ENCODE data around the gene LRFN4. TPM values are rescaled to one million over a fixed set of nuclear protein-coding genes. Genes with fewer than 3 reads are reported as not detected.

The LRFN4 gene
- total RNA-seq, 1 experiment from 2014 or later = 56.7 TPM

- intact Hi-C loops (cut with micrococcal nuclease; ENCODE audit: unreplicated experiment) = no loop called here
- H3K9me3 ChIP-seq (ENCODE audit: control insufficient read depth, insufficient read depth, low read depth, low read length) = no peaks in the 10 kb centered on the region
- no TSS peak for BruUV-seq (replicated peaks)
- in situ Hi-C loops (cut with HindIII; ENCODE audit: low pct_unique_long_range_greater_than_20kb, low sequenced_read_pairs) = no loop called here
- H3K27ac ChIP-seq (ENCODE audit: low read length) = no peak overlapping the region
- no peak for DNase-seq (ENCODE audit: low read depth, low spot score)
- no peak for ATAC-seq
- no peak for TF ChIP-seq REST (IDR thresholded peaks at IDR 0.05; ENCODE audit: insufficient read depth in 1 of 2, low read depth in 2 of 2, low read length in 1 of 2)
- no peak for TF ChIP-seq SIN3A (IDR thresholded peaks at IDR 0.05; ENCODE audit: borderline replicate concordance, insufficient read depth, low read depth, low read length)
- no peak for TF ChIP-seq CTCF (IDR thresholded peaks at IDR 0.05)
- no peak for TF ChIP-seq TCF7L2 (IDR thresholded peaks at IDR 0.05; ENCODE audit: low read depth, low read length)
- TF ChIP-seq POLR2AphosphoS5 (IDR thresholded peaks at IDR 0.05; ENCODE audit: low read depth, low read length) = no peak
- no peaks in the 10 kb centered on the region for H3K36me3 ChIP-seq (ENCODE audit: control insufficient read depth, insufficient read depth, low read length)
- H3K4me1 ChIP-seq (ENCODE audit: control insufficient read depth, insufficient read depth, low read length) = peaks cover 12% of the 10 kb centered on the region
- H3K4me3 ChIP-seq (ENCODE audit: low read depth in 2 of 2, low read length in 2 of 2) = no peak overlapping the region
- CTCF ChIA-PET = interaction anchor here (1.4 kb wide), 1 partner anchor 111 kb away, joined by 4 read pairs; no protein-coding TSS in a partner anchor
- POLR2A ChIA-PET = no interaction called here
- no peaks in the 10 kb centered on the region for H3K27me3 ChIP-seq (ENCODE audit: control insufficient read depth, insufficient read depth, low read length)
Measured at GRCh38 chr11:66864172-66864901, 7.5 kb downstream of the LRFN4 start.

- intact Hi-C loops (cut with micrococcal nuclease; ENCODE audit: unreplicated experiment) = no loop called here
- POLR2A ChIA-PET = no interaction called here
- Histone ChIP-seq H3K27me3 (ENCODE audit: control insufficient read depth, insufficient read depth, low read length) (no peaks in the 10 kb centered on the region), H3K4me3 (ENCODE audit: low read depth in 2 of 2, low read length in 2 of 2) (no peak overlapping the region), H3K4me1 (ENCODE audit: control insufficient read depth, insufficient read depth, low read length) (peaks cover 8% of the 10 kb centered on the region), H3K27ac (ENCODE audit: low read length) (no peak overlapping the region), H3K36me3 (ENCODE audit: control insufficient read depth, insufficient read depth, low read length) (no peaks in the 10 kb centered on the region), H3K9me3 (ENCODE audit: control insufficient read depth, insufficient read depth, low read depth, low read length) (no peaks in the 10 kb centered on the region)
- CTCF ChIA-PET = interaction anchor here (0.6 to 1.4 kb wide), 2 partner anchors 111 to 117 kb away, joined by 4 to 6 read pairs; no protein-coding TSS in a partner anchor
- in situ Hi-C loops (cut with HindIII; ENCODE audit: low pct_unique_long_range_greater_than_20kb, low sequenced_read_pairs) = no loop called here
- TF ChIP-seq POLR2AphosphoS5 (IDR thresholded peaks at IDR 0.05; ENCODE audit: low read depth, low read length) (no peak), TCF7L2 (IDR thresholded peaks at IDR 0.05; ENCODE audit: low read depth, low read length) (no peak), SIN3A (IDR thresholded peaks at IDR 0.05; ENCODE audit: borderline replicate concordance, insufficient read depth, low read depth, low read length) (no peak), REST (IDR thresholded peaks at IDR 0.05; ENCODE audit: insufficient read depth in 1 of 2, low read depth in 2 of 2, low read length in 1 of 2) (no peak), CTCF (IDR thresholded peaks at IDR 0.05) (no peak; the same call in 1 of the 2 replicates)
- BruUV-seq (replicated peaks) = no TSS peak
- no peak for DNase-seq (ENCODE audit: low read depth, low spot score)
- 0 out of 2 replicates have a peak, but pooled peaks have one; percentile 12 for ATAC-seq
Measured at GRCh38 chr11:66864924-66865697, 8.2 kb downstream of the LRFN4 start.
